Measurements from ENCODE around the gene HLF. TPM values are rescaled to one million over a fixed set of nuclear protein-coding genes. Genes with fewer than 3 reads are reported as not detected.

HLF gene
- total and polyA plus RNA-seq, 5 donors = 17.0 to 56.6 (median 46.1) TPM

DNA sequence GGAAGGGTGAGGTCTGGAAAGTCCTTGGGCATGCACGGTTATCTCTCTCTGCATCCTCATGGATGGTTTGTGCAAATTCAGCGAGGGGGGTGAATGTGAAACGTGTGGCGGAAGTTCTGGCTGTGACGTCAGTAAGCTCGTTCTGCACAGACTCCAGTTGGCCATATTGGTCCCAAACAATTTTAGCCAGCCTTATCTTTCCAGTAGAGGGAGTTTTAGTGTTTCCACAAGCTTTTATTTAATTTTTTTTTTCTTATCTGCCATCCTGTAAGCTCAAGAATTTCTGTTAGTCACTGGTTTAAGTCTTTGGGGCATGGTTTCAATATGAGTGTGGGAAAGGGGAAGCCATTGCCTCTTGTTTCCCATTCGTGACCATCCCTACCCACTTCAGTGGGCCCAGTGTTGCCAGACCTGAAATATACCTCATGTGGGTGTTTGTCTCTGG, 39.0 kb downstream of the HLF start:
- Histone ChIP-seq H3K27ac (ENCODE audit: low read length) (no peak overlapping the region), H3K4me3 (ENCODE audit: low read length) (no peak overlapping the region), H3K9me3 (ENCODE audit: control insufficient read depth, low read length) (no peaks in the 10 kb centered on the region), H3K4me1 (ENCODE audit: control insufficient read depth, insufficient read depth, low read length) (peaks cover 15% of the 10 kb centered on the region), H3K27me3 (ENCODE audit: control insufficient read depth, insufficient read depth) (no peaks in the 10 kb centered on the region)
- ATAC-seq = peak in 1 of 2 donors; percentile 78
- peak in 1 of 3 donors; percentile 25 for DNase-seq
- 67% methylated on average over 7 of the region's 7 CpGs for WGBS
- intact Hi-C loops (cut with DNase I) = no loop called here

DNA sequence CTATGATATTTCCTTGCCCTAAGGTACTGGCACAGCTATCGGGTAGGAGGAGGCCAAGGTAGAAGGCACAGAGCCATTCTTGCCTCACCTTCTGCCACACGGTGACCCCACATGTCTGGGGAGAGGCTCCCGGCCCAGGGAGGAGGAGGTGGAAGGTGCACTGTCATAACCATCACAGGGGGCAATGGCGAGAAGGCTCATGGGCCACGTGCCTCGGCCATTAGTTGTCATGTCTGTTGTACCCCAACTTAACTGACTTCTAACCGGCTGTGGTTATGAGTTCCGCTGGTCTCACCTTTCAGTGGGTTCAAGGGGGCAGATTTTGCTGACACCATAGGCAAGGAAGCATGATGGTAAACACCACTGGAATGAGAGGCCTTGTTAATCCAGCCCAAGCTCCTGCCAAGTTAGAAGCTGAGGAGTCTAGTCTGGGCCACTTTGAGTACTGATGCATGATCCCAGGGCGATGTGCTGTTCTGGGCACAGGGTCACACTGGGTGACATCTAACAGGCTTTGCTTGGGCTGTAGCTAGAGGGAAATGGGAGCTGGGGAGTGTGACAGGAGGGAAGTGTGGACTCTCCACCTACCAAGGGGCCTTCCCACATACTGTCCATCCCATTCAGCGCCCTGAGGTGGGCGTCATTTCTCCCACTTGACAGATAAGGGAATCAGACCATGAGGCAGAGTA, 39.6 kb downstream of the HLF start:
- Histone ChIP-seq H3K4me3 (ENCODE audit: low read length) (no peak overlapping the region), H3K9me3 (ENCODE audit: control insufficient read depth, low read length) (no peaks in the 10 kb centered on the region), H3K4me1 (ENCODE audit: control insufficient read depth, insufficient read depth, low read length) (peaks cover 15% of the 10 kb centered on the region), H3K27ac (ENCODE audit: low read length) (no peak overlapping the region), H3K27me3 (ENCODE audit: control insufficient read depth, insufficient read depth) (no peaks in the 10 kb centered on the region)
- ATAC-seq = no peak
- 82% methylated on average over 11 of the region's 11 CpGs for WGBS
- intact Hi-C loops (cut with DNase I) = no loop called here
- no peak for DNase-seq

DNA sequence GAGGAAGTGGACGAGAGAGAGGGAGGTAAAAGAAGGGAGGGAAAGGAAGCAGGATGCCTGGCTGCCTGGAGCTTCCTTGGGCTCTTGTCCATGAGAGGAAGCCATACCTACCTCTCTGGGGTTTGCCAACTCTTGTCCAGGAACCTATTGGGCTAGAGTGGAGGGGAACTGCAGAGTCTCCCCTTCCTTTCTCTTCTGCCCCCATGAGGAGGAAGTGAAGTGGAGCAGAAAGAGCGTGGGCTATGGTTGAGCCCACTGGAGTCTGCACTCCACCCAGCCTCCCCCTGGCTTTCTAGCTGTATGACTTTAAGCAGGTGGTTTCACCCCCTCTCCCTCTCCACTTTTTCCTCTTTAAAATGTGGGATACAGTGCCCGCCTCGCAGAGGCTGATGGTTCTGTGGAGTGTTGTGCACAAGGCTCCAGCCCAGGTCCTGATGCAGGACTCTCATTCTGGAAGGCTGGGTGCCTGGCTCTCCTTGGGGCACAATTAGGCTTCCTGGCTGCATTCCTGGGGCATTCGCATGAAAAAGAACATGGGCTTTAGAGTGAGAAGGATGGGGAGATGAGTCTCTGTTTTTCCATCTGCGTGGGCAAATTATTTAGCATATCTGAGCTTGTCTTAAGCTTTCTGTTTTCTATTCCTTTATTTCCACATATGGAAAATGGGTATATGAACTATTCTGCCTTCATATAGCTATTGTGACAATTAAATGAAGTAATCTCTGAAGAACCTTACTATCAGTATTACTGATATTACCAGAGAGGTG, 40.7 kb downstream of the HLF start:
- Histone ChIP-seq H3K4me1 (ENCODE audit: control insufficient read depth, insufficient read depth, low read length) (peaks cover 15% of the 10 kb centered on the region), H3K9me3 (ENCODE audit: control insufficient read depth, low read length) (no peaks in the 10 kb centered on the region), H3K27me3 (ENCODE audit: control insufficient read depth, insufficient read depth) (no peaks in the 10 kb centered on the region), H3K4me3 (ENCODE audit: low read length) (no peak overlapping the region), H3K27ac (ENCODE audit: low read length) (no peak overlapping the region)
- ATAC-seq = no peak
- 89% methylated on average over 6 of the region's 6 CpGs for WGBS
- intact Hi-C loops (cut with DNase I) = no loop called here
- DNase-seq = no peak

DNA sequence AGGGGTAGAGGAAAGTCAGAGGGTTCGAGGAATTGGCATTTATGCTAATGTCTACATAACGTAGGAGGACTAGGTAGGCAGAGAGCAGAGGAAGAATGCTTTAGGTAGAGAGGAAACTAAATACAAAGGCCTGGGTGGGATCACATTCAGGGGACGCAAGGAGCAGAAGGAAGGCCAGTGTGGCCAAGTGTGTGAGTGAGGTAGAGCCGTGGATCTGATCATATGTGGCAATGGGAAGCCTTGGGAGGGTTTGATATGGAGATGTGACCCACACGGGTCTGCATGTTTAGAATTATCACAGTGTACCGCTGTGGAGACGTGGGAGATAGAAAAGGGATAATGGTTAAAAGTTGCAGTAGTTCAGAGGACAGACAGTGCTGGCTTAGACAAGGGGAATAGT, 43.1 kb downstream of the HLF start:
- intact Hi-C loops (cut with DNase I) = no loop called here

DNA sequence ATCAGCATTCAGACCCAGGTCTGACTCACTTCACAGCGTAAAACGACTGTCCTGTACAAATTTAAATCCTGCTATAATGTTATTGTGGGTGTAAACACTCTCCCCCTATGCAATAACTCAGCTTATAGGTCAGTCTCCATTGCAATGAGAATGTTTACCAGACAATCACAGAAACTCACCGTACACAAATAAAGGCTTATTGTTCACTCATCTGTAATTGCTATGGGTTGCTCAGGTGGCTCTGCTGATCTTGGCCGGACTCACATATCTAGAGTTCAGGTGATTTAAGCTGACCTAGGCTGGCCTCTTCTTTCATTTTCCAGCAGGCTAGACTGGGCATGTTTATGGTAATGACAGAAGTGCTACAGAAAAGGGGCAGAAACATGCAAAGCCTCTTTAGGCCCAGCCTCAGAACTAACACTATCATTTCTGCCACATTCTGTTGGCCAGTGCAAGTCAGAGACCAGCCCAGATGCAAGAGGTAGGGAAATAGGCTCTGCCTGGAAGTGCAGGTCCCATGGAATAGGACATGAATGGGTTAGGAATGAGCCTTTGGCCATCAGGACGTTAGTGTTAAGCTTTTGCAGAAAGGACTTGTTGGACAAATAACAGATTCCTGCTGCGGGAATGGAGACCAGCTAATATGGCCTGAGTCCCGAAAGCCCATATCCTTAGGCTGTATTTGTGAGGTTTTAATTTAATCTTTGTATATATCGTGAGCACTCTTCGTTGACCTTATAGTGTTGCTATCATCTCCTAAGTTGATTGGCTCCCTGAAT, 44.0 kb downstream of the HLF start:
- intact Hi-C loops (cut with DNase I) = no loop called here
- Histone ChIP-seq H3K9me3 (ENCODE audit: control insufficient read depth, low read length) (no peaks in the 10 kb centered on the region), H3K4me1 (ENCODE audit: control insufficient read depth, insufficient read depth, low read length) (peaks cover 5% of the 10 kb centered on the region), H3K4me3 (ENCODE audit: low read length) (no peak overlapping the region), H3K27ac (ENCODE audit: low read length) (no peak overlapping the region), H3K27me3 (ENCODE audit: control insufficient read depth, insufficient read depth) (no peaks in the 10 kb centered on the region)
- WGBS = 88% methylated on average over 9 of the region's 9 CpGs
- DNase-seq = no peak
- ATAC-seq = no peak

More for the DNA sequence above, 43.1 kb downstream of the HLF start:
- ATAC-seq (no peak), DNase-seq (no peak)
- WGBS = 90% methylated on average over 7 of the region's 7 CpGs
- peaks cover 8% of the 10 kb centered on the region for H3K4me1 ChIP-seq (ENCODE audit: control insufficient read depth, insufficient read depth, low read length)
- H3K9me3 ChIP-seq (ENCODE audit: control insufficient read depth, low read length) = no peaks in the 10 kb centered on the region
- no peaks in the 10 kb centered on the region for H3K27me3 ChIP-seq (ENCODE audit: control insufficient read depth, insufficient read depth)
- H3K4me3 ChIP-seq (ENCODE audit: low read length) = no peak overlapping the region
- no peak overlapping the region for H3K27ac ChIP-seq (ENCODE audit: low read length)

DNA sequence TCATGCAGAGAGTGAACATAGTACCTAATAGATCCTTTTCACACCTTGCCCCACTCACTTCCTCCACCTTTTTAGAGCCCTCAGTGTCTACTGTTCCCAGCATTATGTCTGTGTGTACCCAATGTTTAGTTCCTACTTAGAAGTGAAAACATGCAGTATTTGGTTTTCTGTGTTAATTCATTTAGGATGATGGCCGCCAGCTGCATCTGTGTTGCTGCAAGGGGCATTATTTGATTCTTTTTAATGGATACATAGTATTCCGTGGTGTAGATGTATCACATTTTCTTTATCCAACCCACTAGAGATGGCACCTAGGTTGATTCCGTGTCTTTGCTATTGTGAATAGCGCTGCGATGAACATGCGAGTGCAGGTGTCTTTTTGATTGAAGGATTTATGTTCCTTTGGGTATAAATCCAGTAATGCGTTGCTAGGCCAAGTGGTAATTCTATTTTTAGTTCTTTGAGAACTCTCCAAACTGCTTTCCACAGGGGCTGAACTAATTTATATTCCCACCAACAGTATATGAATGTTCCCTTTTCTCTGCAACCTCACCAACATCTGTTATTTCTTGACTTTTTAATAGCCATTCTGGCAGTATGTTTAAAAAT, 47.1 kb downstream of the HLF start:
- Histone ChIP-seq H3K27ac (ENCODE audit: low read length) (no peak overlapping the region), H3K4me1 (ENCODE audit: control insufficient read depth, insufficient read depth, low read length) (no peaks in the 10 kb centered on the region), H3K4me3 (ENCODE audit: low read length) (no peak overlapping the region), H3K9me3 (ENCODE audit: control insufficient read depth, low read length) (no peaks in the 10 kb centered on the region), H3K27me3 (ENCODE audit: control insufficient read depth, insufficient read depth) (no peaks in the 10 kb centered on the region)
- 89% methylated on average over 7 of the region's 7 CpGs for WGBS
- ATAC-seq (no peak), DNase-seq (no peak)
- intact Hi-C loops (cut with DNase I) = no loop called here

DNA sequence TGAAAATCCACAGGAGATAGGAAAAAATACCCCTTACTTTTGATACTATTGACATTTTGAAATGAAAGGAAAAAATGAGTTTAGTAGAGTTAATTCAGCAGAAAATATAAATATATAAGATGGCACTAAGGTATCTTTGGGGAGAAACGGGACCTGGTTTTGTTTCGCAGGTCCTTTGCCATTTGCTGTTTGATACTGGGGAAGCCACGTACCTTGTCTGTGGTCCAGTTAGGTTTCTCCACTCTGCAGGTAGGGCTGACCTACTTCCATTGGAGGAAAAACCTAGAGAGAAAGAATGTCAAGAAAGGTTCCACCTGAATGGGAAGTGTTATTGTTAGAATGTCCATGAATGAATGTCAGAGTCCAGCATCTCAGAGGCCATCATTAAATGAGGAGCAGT, 48.1 kb downstream of the HLF start:
- Histone ChIP-seq H3K4me1 (ENCODE audit: control insufficient read depth, insufficient read depth, low read length) (no peaks in the 10 kb centered on the region), H3K27ac (ENCODE audit: low read length) (no peak overlapping the region), H3K4me3 (ENCODE audit: low read length) (no peak overlapping the region), H3K9me3 (ENCODE audit: control insufficient read depth, low read length) (no peaks in the 10 kb centered on the region), H3K27me3 (ENCODE audit: control insufficient read depth, insufficient read depth) (no peaks in the 10 kb centered on the region)
- no peak for DNase-seq
- WGBS = 95% methylated on average over 3 of the region's 3 CpGs
- no peak for ATAC-seq
- intact Hi-C loops (cut with DNase I) = no loop called here

DNA sequence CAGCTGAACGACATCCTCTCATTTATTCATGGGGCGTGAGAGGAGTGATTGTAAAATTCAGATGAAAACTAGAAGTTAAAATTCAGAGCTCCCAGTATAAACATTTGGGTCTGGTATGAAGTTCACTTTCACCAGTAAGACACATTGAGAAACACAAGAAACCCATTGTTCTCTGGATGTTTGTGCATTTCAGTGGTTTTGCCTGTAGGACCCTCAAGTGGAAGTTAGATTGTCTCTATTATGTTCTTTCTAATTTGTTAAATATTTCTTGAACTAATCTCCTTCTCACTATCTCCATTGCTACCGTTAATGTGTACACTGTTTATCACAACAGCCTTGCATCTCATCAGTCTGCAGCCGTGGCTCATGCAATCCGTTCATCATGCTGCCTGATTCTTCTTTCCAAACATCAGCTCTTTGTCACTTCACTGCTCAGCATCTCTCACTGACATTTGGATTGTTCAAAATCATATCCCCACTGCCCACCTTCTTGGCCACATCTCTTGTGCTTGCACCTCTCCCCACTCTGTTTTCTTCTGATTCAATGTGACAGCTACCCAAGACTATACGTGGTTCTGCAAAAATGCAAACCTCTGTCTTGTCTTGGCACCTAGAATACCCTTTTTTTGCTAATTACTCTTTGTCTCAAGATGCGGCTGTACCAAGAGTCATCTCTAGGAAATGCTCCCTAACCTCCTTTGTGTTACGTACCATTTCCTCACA, 49.5 kb downstream of the HLF start:
- no peak for DNase-seq
- Histone ChIP-seq H3K4me3 (ENCODE audit: low read length) (no peak overlapping the region), H3K27ac (ENCODE audit: low read length) (no peak overlapping the region), H3K27me3 (ENCODE audit: control insufficient read depth, insufficient read depth) (no peaks in the 10 kb centered on the region), H3K9me3 (ENCODE audit: control insufficient read depth, low read length) (no peaks in the 10 kb centered on the region), H3K4me1 (ENCODE audit: control insufficient read depth, insufficient read depth, low read length) (no peaks in the 10 kb centered on the region)
- ATAC-seq = no peak
- intact Hi-C loops (cut with DNase I) = no loop called here
- WGBS = 66% methylated on average over 8 of the region's 8 CpGs

DNA sequence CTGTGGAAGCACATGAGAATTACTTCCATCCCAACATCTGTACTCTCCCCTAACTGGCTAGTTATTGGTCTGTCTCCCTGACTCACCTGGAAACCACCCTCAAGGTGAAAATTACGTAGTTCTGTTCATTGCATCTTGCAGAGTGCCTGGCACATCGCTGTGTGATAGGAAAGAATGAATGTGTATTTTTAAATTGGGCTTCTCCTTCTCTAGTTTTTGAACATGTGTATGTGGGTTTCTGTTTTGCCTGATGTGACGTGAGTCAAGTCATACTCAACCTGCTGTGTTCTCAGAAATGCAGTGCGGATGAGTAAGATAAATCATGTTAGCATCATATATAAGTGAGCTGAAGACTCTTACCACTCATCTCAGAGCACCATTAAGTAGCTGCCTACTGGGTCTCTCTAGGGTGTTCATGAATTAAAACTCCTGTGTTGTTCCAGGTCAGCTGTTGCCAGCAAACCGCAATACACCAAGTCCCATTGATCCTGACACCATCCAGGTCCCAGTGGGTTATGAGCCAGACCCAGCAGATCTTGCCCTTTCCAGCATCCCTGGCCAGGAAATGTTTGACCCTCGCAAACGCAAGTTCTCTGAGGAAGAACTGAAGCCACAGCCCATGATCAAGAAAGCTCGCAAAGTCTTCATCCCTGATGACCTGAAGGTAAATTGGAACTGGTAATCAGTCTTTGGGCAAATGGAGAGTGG, 50.2 kb downstream of the HLF start:
- DNase-seq (no peak), ATAC-seq (no peak)
- intact Hi-C loops (cut with DNase I) = no loop called here
- WGBS = 90% methylated on average over 8 of the region's 8 CpGs
- Histone ChIP-seq H3K27ac (ENCODE audit: low read length) (no peak overlapping the region), H3K4me3 (ENCODE audit: low read length) (no peak overlapping the region), H3K4me1 (ENCODE audit: control insufficient read depth, insufficient read depth, low read length) (no peaks in the 10 kb centered on the region), H3K9me3 (ENCODE audit: control insufficient read depth, low read length) (no peaks in the 10 kb centered on the region), H3K27me3 (ENCODE audit: control insufficient read depth, insufficient read depth) (no peaks in the 10 kb centered on the region)

DNA sequence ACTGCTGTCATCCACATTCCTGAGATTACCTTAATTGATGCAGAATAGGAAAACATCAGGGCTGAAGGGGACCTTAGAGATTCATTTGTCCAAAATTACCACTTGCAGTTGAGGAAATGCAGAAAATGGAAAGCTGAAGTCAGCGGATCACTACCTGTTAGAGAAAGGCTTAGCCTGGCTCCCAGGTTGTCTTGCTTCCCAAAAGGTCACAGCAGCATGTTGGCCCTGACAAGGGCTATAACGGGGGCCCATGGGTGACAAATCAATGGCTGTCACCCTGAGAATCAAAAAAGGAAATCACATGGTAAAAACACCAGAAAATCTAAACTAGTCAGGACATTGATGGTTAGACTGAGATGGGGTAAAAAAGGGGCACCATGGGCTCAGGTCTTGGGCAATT, 51.7 kb downstream of the HLF start:
- no peaks in the 10 kb centered on the region for H3K27me3 ChIP-seq (ENCODE audit: control insufficient read depth, insufficient read depth)
- no peaks in the 10 kb centered on the region for H3K4me1 ChIP-seq (ENCODE audit: control insufficient read depth, insufficient read depth, low read length)
- no peak for ATAC-seq
- no peak for DNase-seq
- intact Hi-C loops (cut with DNase I) = no loop called here
- H3K4me3 ChIP-seq (ENCODE audit: low read length) = no peak overlapping the region
- no peaks in the 10 kb centered on the region for H3K9me3 ChIP-seq (ENCODE audit: control insufficient read depth, low read length)
- H3K27ac ChIP-seq (ENCODE audit: low read length) = no peak overlapping the region
- WGBS = 84% methylated on average over 2 of the region's 2 CpGs

Measured in right cardiac atrium (tissue), 5 donors.